Measurements from ENCODE around the gene OGDHL.

The OGDHL gene

DNA sequence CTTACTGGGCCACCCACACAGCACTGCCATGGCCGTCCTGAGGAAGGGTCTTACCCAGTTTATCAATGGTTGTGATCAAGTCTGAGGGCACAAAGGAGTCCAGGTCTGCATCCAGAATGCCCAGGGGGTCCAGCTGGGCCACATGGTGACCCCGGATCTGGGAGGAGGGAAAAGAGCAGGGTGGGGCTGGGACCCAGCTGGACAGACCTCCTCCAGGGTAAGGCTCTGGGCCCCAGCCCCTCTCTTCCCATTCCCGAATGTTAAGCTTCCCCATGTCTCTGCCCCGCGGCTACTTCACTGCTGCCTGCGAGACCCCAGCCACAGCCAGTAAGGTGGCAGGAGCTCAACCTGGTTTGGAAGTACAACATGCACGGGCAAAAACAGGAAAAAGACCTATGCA is 9.5 kb downstream of the OGDHL start:
- H3K4me1 ChIP-seq, result no peaks in the 10 kb centered on the region
- H3K27ac ChIP-seq, result no peak overlapping the region
- TF ChIP-seq, protein P1, sequence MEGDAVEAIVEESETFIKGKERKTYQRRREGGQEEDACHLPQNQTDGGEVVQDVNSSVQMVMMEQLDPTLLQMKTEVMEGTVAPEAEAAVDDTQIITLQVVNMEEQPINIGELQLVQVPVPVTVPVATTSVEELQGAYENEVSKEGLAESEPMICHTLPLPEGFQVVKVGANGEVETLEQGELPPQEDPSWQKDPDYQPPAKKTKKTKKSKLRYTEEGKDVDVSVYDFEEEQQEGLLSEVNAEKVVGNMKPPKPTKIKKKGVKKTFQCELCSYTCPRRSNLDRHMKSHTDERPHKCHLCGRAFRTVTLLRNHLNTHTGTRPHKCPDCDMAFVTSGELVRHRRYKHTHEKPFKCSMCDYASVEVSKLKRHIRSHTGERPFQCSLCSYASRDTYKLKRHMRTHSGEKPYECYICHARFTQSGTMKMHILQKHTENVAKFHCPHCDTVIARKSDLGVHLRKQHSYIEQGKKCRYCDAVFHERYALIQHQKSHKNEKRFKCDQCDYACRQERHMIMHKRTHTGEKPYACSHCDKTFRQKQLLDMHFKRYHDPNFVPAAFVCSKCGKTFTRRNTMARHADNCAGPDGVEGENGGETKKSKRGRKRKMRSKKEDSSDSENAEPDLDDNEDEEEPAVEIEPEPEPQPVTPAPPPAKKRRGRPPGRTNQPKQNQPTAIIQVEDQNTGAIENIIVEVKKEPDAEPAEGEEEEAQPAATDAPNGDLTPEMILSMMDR (IDR thresholded peaks at IDR 0.05), result no peak
- no peaks in the 10 kb centered on the region for H3K79me2 ChIP-seq
- no peaks in the 10 kb centered on the region for H3K27me3 ChIP-seq (ENCODE audit: control insufficient read depth, insufficient read depth, low read length)
- no peak overlapping the region for H3K4me2 ChIP-seq (ENCODE audit: low read length)
- no peak overlapping the region for H2AFZ ChIP-seq
- no peak overlapping the region for H3K4me3 ChIP-seq (ENCODE audit: low read depth, low read length)
- H3K9me3 ChIP-seq (ENCODE audit: control insufficient read depth, low read length), result no peaks in the 10 kb centered on the region
- H3K36me3 ChIP-seq (ENCODE audit: control insufficient read depth, insufficient read depth, low read length), result no peaks in the 10 kb centered on the region
- H3K9ac ChIP-seq, result no peak overlapping the region

DNA sequence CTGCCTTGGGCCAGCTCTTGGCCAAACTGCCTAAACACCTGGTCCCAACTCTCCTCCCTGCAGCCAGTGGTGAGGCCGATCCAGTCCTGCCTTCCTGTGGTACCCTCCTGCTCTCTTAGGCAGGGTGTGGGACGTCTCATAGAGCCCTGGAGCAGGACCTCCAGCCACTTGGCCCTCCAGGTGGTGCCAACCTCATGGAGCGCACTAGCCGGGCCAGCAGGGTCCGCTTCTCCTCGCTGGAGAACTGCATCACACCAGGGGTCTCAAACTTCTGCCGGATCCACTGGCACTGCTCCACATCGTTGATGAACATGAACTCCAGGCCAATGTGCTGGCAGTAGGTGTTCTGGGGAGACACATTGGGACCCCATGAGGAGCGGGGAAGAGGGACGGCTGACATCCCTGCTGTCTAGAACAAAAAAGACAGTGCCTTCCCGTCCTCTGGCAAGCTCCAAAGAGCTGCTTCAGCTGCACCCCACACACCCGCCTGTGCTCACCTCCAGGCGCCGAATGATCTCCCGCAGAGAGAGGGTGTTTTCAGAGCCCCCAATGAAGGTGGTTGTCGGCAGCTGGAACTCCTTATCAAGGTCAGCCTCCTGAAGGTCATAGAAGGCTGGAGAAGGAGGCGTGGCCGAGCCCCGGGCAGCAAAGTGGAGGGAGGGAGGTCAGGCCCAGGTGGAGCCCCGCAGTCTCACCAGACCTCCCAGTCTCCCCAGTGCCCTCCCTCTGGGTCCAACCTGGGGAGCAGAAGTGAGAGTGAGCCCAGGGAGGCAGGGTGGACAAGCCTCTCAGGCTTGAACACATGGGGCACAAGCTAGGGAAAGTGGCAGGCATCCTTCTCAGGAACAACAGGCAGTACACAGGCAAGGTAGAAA is 10.2 kb downstream of the OGDHL start:
- H3K79me2 ChIP-seq, result no peaks in the 10 kb centered on the region
- no peaks in the 10 kb centered on the region for H3K27me3 ChIP-seq (ENCODE audit: control insufficient read depth, insufficient read depth, low read length)
- no peaks in the 10 kb centered on the region for H3K9me3 ChIP-seq (ENCODE audit: control insufficient read depth, low read length)
- H3K27ac ChIP-seq, result no peak overlapping the region
- TF ChIP-seq, protein P1 (IDR thresholded peaks at IDR 0.05), result no peak
- no peak overlapping the region for H3K9ac ChIP-seq
- no peaks in the 10 kb centered on the region for H3K4me1 ChIP-seq
- no peak overlapping the region for H3K4me3 ChIP-seq (ENCODE audit: low read depth, low read length)
- H3K36me3 ChIP-seq (ENCODE audit: control insufficient read depth, insufficient read depth, low read length), result no peaks in the 10 kb centered on the region
- no peak overlapping the region for H3K4me2 ChIP-seq (ENCODE audit: low read length)
- no peak overlapping the region for H2AFZ ChIP-seq

DNA sequence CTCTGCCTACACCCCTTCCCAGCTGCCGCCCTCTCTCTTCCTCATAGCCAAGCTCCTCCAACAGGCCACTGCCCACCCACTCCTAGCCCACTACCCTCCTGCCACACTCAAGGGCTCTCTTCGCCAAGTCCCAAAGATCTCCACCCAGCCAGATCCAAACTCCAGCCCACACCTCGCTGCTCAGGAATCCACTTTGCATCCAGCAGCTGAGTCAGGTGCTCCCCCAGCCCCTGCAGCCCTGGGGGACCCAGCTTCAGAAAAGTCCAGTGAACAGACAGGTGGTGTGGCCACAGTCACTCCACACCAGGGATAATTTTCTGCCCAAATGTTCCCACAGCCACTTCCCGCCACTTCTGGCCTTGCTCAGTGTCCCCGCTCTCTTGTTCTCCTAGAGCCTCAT is 10.9 kb downstream of the OGDHL start:
- Histone ChIP-seq H3K79me2 (no peaks in the 10 kb centered on the region), H3K27me3 (ENCODE audit: control insufficient read depth, insufficient read depth, low read length) (no peaks in the 10 kb centered on the region), H3K4me2 (ENCODE audit: low read length) (no peak overlapping the region), H3K36me3 (ENCODE audit: control insufficient read depth, insufficient read depth, low read length) (no peaks in the 10 kb centered on the region), H3K9me3 (ENCODE audit: control insufficient read depth, low read length) (no peaks in the 10 kb centered on the region), H3K9ac (no peak overlapping the region), H3K4me1 (no peaks in the 10 kb centered on the region), H3K4me3 (ENCODE audit: low read depth, low read length) (no peak overlapping the region), H3K27ac (no peak overlapping the region), H2AFZ (no peak overlapping the region)
- TF ChIP-seq, protein P1 (IDR thresholded peaks at IDR 0.05), result no peak

DNA sequence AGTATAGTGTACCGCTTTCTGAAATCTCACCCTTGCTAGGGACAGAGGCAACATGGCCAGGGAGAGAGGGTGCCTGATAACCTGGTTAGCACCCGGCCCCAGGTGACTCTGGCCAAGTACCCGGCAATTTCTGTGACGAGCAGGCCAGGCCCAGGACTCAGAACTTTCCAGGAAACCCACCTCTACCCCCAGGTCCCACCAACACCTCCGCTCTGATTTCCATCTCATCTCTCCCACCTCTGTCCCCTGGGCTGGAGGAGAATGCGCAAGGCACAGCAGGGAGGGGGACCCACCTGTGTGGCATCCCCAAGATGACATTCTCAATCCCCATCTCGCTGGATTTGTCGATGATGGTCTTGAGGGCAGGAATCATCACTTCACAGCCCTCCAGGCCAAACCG is 11.6 kb downstream of the OGDHL start:
- Histone ChIP-seq H3K9me3 (ENCODE audit: control insufficient read depth, low read length) (no peaks in the 10 kb centered on the region), H3K4me2 (ENCODE audit: low read length) (no peak overlapping the region), H3K9ac (no peak overlapping the region), H3K36me3 (ENCODE audit: control insufficient read depth, insufficient read depth, low read length) (no peaks in the 10 kb centered on the region), H3K4me3 (ENCODE audit: low read depth, low read length) (no peak overlapping the region), H3K27me3 (ENCODE audit: control insufficient read depth, insufficient read depth, low read length) (no peaks in the 10 kb centered on the region), H3K4me1 (no peaks in the 10 kb centered on the region), H2AFZ (no peak overlapping the region), H3K27ac (no peak overlapping the region), H3K79me2 (no peaks in the 10 kb centered on the region)
- TF ChIP-seq, protein P1 (IDR thresholded peaks at IDR 0.05), result no peak
